Heart left ventricle (tissue), 13 donors: Measurements from ENCODE around the gene REEP3.

Source experiments
- CTCF ChIP-seq, 12 donors: fragments of 200-600 bp; sonication (generic) in 4 of 12; IDR thresholded peaks; one replicate each; pipeline versions ENCODE4 v1.5.0 to v1.8.0; 2018 to 2022; ENCODE audit warnings: antibody characterized with exemption in 12 of 12, mild to moderate bottlenecking in 5 of 12
- POLR2A ChIP-seq, 2 donors: fragments of 450-650 bp; IDR thresholded peaks; one replicate each; pipeline ENCODE4 v1.6.1; 2017; ENCODE audit warnings: antibody characterized with exemption in 2 of 2, mild to moderate bottlenecking in 2 of 2, moderate library complexity in 2 of 2
- donor health status: ischemic (EF 13 %, LVEDD 7.1; RV severe dilation, severe dysfunction).
- donor health status: DM: no; HTN: yes; CAD: no.
- donor health status: DM: no; HTN: no; CAD: no.
- donor health status: ischemic (EF 25% LVEDD 6.9; RV normal size, moderate dysfunction).
- donor health status: ischemic (EF 25% LVEDD 5.7; RV mildly dilated, moderate dysfunction).
- donor health status: ischemic (EF 35%, LVEDD 5.7; RV mildly dilated, moderate dysfunction).
- donor health status: nonischemic (EF 11% LVEDD 7.7; RV severe dilation, severe dysfunction).
- donor health status: DM: yes; HTN: yes; CAD: no.
- donor health status: PGD.
- donor health status: ischemic (EF 29% LVEDD 5.4; RV normal size, mild dysfunction).
- donor health status: nonischemic (EF 23%, LVEDD 6.1; RV moderate dilation, normal function).

- TF ChIP-seq POLR2A (IDR thresholded peaks at IDR 0.05): no peak
- no peak for TF ChIP-seq CTCF (IDR thresholded peaks at IDR 0.05)
Measured at GRCh38 chr10:63516207-63516606, 5.0 kb upstream of the REEP3 start.
